ENCODE data around the gene SLC16A13.

Gene SLC16A13

GRCh38 chr17:6998855-6999508, 36.8 kb upstream of the SLC16A13 start:
- Histone ChIP-seq H3K4me1 (ENCODE audit: low read depth, poor library complexity, severe bottlenecking) (no peaks in the 10 kb centered on the region), H3K36me3 (ENCODE audit: insufficient read depth) (no peaks in the 10 kb centered on the region), H4K20me1 (ENCODE audit: insufficient read depth) (no peaks in the 10 kb centered on the region), H2AFZ (ENCODE audit: low read depth) (no peak overlapping the region), H3K4me2 (no peak overlapping the region), H3K27me3 (ENCODE audit: insufficient read depth, low read depth) (no peaks in the 10 kb centered on the region), H3K9ac (no peak overlapping the region), H3K4me3 (IDR thresholded peaks at IDR 0.05; ENCODE audit: insufficient read depth, low read depth, low read length) (no peak overlapping the region), H3K79me2 (ENCODE audit: insufficient read depth, low read depth) (no peaks in the 10 kb centered on the region), H3K27ac (no peak overlapping the region)
- TF ChIP-seq CTCF (conservative IDR thresholded peaks at IDR 0.05; ENCODE audit: low read depth, low read length), result no peak

GRCh38 chr17:7001318-7001961, 34.4 kb upstream of the SLC16A13 start:
- no peaks in the 10 kb centered on the region for H3K27me3 ChIP-seq (ENCODE audit: insufficient read depth, low read depth)
- H3K79me2 ChIP-seq (ENCODE audit: insufficient read depth, low read depth), result no peaks in the 10 kb centered on the region
- H3K4me2 ChIP-seq, result no peak overlapping the region
- H3K4me3 ChIP-seq (IDR thresholded peaks at IDR 0.05; ENCODE audit: insufficient read depth, low read depth, low read length), result no peak overlapping the region
- no peak for TF ChIP-seq CTCF (conservative IDR thresholded peaks at IDR 0.05; ENCODE audit: low read depth, low read length)
- no peak overlapping the region for H2AFZ ChIP-seq (ENCODE audit: low read depth)
- H3K27ac ChIP-seq, result no peak overlapping the region
- no peaks in the 10 kb centered on the region for H3K36me3 ChIP-seq (ENCODE audit: insufficient read depth)
- H4K20me1 ChIP-seq (ENCODE audit: insufficient read depth), result no peaks in the 10 kb centered on the region
- H3K4me1 ChIP-seq (ENCODE audit: low read depth, poor library complexity, severe bottlenecking), result no peaks in the 10 kb centered on the region
- H3K9ac ChIP-seq, result no peak overlapping the region

- Histone ChIP-seq H4K20me1 (ENCODE audit: insufficient read depth) (no peaks in the 10 kb centered on the region), H3K4me1 (ENCODE audit: low read depth, poor library complexity, severe bottlenecking) (no peaks in the 10 kb centered on the region), H3K27ac (no peak overlapping the region), H3K27me3 (ENCODE audit: insufficient read depth, low read depth) (no peaks in the 10 kb centered on the region), H3K9ac (no peak overlapping the region), H3K4me3 (IDR thresholded peaks at IDR 0.05; ENCODE audit: insufficient read depth, low read depth, low read length) (no peak overlapping the region), H3K4me2 (no peak overlapping the region), H2AFZ (ENCODE audit: low read depth) (no peak overlapping the region), H3K79me2 (ENCODE audit: insufficient read depth, low read depth) (no peaks in the 10 kb centered on the region), H3K36me3 (ENCODE audit: insufficient read depth) (no peaks in the 10 kb centered on the region)
- TF ChIP-seq CTCF (conservative IDR thresholded peaks at IDR 0.05; ENCODE audit: low read depth, low read length), result no peak
These were observed 33.3 kb upstream of the SLC16A13 start for GRCh38 chr17:7002288-7003047.

GRCh38 chr17:7003745-7004144, 32.1 kb upstream of the SLC16A13 start:
- no peak overlapping the region for H3K9ac ChIP-seq
- no peaks in the 10 kb centered on the region for H3K4me1 ChIP-seq (ENCODE audit: low read depth, poor library complexity, severe bottlenecking)
- H2AFZ ChIP-seq (ENCODE audit: low read depth), result no peak overlapping the region
- H3K27me3 ChIP-seq (ENCODE audit: insufficient read depth, low read depth), result no peaks in the 10 kb centered on the region
- TF ChIP-seq CTCF (conservative IDR thresholded peaks at IDR 0.05; ENCODE audit: low read depth, low read length), result no peak
- H3K27ac ChIP-seq, result no peak overlapping the region
- H3K4me2 ChIP-seq, result no peak overlapping the region
- H3K4me3 ChIP-seq (IDR thresholded peaks at IDR 0.05; ENCODE audit: insufficient read depth, low read depth, low read length), result no peak overlapping the region
- H3K36me3 ChIP-seq (ENCODE audit: insufficient read depth), result no peaks in the 10 kb centered on the region
- no peaks in the 10 kb centered on the region for H3K79me2 ChIP-seq (ENCODE audit: insufficient read depth, low read depth)
- H4K20me1 ChIP-seq (ENCODE audit: insufficient read depth), result no peaks in the 10 kb centered on the region

All from KMS-11 (cell line).